ENCODE measurements around the gene BORCS5.

Gene BORCS5

DNA sequence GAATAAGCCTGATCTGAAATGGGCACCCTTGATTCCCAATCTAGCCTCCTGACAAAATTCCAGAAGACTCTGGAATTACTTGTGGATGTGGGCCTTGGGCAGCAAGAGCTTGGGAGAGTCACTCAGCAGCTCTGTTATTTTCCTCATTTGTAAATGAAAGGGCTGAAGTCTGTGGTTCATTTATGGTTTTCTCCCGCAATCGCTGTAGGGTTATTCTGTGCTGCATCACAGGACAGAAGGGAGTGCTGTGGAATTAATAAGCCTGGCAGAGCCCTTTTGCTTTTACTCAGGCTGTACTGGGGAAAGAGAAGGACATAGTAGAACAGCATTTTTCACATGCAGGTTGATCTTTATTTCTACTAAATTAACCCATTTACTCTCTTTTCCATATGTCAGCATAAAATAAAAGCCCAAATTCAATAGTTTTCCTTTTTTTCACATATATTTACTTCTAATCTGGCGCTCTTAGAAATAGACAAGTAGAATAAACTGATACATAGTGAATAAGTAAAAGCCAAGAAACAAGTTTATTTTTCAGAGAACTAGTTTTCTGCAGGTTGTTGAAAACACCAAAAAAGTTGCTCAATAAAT lies 156.6 kb downstream of the BORCS5 start:
- no peak for DNase-seq (ENCODE audit: extremely low spot score)
- ChIA-PET CTCF (interaction anchor here (1.4 kb wide), 2 partner anchors 10 to 14 kb away, joined by 3 to 6 read pairs; no protein-coding TSS in a partner anchor), POLR2A (no interaction called here)
- TF ChIP-seq, protein P1, sequence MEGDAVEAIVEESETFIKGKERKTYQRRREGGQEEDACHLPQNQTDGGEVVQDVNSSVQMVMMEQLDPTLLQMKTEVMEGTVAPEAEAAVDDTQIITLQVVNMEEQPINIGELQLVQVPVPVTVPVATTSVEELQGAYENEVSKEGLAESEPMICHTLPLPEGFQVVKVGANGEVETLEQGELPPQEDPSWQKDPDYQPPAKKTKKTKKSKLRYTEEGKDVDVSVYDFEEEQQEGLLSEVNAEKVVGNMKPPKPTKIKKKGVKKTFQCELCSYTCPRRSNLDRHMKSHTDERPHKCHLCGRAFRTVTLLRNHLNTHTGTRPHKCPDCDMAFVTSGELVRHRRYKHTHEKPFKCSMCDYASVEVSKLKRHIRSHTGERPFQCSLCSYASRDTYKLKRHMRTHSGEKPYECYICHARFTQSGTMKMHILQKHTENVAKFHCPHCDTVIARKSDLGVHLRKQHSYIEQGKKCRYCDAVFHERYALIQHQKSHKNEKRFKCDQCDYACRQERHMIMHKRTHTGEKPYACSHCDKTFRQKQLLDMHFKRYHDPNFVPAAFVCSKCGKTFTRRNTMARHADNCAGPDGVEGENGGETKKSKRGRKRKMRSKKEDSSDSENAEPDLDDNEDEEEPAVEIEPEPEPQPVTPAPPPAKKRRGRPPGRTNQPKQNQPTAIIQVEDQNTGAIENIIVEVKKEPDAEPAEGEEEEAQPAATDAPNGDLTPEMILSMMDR (IDR thresholded peaks at IDR 0.05; ENCODE audit: control extremely low read depth, extremely low read depth, low read depth, missing control alignments) = no peak

DNA sequence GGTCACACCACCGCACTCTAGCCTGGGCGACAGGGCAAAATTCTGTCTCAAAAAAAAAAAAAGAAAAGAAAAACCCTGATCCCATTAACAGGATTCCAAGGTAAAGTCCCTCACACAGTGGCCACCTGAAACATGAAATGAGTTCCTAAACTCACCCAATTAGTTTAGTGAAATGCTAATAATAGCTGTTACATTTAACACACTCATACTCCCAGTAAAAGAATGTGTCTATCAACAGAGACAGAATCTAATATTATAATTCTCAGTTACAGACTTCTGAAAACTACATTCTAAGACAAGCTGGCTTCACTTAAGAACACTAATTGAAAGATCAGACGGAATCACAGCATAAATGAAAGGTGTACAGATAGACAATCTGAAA lies 161.6 kb downstream of the BORCS5 start:
- CTCF ChIA-PET = interaction anchor here (0.9 to 3.6 kb wide), 9 partner anchors 9 to 142 kb away, joined by 3 to 14 read pairs (median 4); no protein-coding TSS in a partner anchor
- no peak for DNase-seq (ENCODE audit: extremely low spot score)
- POLR2A ChIA-PET = no interaction called here
- TF ChIP-seq, protein P1 (IDR thresholded peaks at IDR 0.05; ENCODE audit: control extremely low read depth, extremely low read depth, low read depth, missing control alignments) = no peak

DNA sequence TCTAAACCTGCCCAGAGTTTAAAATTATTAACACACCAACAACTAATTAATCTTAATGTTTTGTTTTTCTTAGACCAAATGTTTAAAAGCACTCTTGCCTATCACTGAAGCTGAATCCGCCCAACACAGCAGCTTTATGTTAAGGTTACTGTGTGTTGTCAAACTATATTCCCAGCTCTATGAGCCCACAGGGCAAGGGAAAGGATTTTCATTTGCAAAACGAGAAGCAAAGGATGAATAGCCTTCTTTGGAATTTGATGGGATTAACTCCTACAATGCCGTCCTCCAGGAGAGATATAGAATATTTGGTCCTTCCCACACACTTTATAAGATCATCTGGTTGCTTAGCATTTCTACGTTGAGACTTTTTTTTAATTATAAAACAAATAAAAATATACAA lies 162.0 kb downstream of the BORCS5 start:
- no peak for DNase-seq (ENCODE audit: extremely low spot score)
- ChIA-PET POLR2A (no interaction called here), CTCF (interaction anchor here (0.9 to 3.6 kb wide), 12 partner anchors 9 to 142 kb away, joined by 3 to 14 read pairs (median 4); no protein-coding TSS in a partner anchor)
- TF ChIP-seq, protein P1 (IDR thresholded peaks at IDR 0.05; ENCODE audit: control extremely low read depth, extremely low read depth, low read depth, missing control alignments) = no peak

Measured in GM10248 (cell line).